SW 1271 (cell line): ENCODE measurements around the gene WRNIP1.

ENCODE experiments used
- DNase-seq, 2 experiments: peaks; one replicate each; lab custom pipeline; 2025; lab: John Stamatoyannopoulos, UW

Gene WRNIP1

GRCh38 chr6:2763345-2763841 is 1.8 kb upstream of the WRNIP1 start:
- peak in 1 of 2 experiments; percentile 55 for DNase-seq

- DNase-seq: peak in 1 of 2 experiments; percentile 55
These were observed 1.2 kb upstream of the WRNIP1 start for GRCh38 chr6:2763876-2764540.

DNA sequence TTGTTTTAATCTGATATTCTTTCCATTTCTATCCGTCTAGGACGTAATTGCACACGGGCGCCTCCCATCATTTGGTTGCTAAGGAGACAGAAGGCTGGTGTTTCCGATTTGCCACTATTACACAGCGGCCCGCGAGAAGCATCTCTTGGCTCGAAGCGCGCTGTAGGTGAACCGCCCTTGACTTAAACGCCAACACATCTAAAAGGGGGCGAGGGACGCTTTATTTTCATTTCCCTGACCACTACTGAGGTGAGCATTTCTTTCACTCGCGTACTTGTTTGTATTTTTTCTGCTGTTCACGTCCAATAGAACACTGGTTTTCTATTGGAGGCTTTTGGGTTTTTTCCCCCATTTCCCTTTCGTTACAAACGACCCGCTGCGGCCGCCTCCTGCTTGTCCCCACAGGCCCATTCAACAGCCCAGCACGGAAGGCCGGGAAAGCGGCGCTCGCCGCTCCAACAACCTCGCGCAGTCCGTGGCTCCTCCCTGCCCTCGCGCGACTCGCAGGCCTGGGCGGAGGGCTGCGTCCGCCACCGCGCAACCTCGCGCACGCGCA is 505 bp upstream of the WRNIP1 start:
- DNase-seq: peak; percentile 50 to 79

DNA sequence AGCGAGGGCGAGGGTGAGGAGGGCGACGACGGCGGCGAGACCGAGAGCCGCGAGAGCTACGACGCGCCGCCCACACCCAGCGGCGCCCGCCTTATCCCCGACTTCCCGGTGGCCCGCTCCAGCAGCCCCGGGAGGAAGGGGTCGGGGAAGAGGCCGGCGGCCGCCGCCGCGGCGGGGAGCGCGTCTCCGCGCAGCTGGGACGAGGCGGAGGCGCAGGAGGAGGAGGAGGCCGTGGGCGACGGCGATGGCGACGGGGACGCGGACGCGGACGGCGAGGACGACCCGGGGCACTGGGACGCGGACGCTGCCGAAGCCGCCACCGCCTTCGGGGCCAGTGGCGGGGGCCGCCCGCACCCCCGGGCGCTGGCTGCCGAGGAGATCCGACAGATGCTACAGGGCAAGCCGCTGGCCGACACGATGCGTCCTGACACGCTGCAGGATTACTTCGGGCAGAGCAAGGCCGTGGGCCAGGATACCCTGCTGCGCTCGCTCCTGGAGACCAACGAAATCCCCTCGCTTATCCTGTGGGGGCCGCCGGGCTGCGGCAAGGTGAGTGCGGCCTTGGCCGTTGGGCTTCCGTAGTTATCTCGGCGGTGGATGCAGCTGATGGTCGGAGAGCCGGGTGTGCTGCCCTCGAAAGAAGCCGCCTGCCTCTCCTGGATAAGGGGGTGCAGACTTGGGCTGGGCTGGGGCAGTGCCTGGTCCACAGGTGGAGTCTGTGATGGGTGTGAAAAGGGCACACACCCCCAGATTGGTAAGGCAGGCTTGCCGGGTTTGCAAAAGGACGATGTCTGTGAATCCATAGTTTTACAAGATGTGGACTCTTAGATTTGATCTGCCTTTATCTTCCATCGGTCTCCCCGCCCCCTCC is 938 bp downstream of the WRNIP1 start:
- DNase-seq: peak in 1 of 2 experiments; percentile 37

- peak in 1 of 2 experiments; percentile 37 for DNase-seq
These were observed 1.8 kb downstream of the WRNIP1 start for GRCh38 chr6:2766767-2767656.

- no peak for DNase-seq
These were observed 2.7 kb downstream of the WRNIP1 start for GRCh38 chr6:2767657-2768524.

- no peak for DNase-seq
These were observed 3.5 kb downstream of the WRNIP1 start for GRCh38 chr6:2768696-2769095.

DNA sequence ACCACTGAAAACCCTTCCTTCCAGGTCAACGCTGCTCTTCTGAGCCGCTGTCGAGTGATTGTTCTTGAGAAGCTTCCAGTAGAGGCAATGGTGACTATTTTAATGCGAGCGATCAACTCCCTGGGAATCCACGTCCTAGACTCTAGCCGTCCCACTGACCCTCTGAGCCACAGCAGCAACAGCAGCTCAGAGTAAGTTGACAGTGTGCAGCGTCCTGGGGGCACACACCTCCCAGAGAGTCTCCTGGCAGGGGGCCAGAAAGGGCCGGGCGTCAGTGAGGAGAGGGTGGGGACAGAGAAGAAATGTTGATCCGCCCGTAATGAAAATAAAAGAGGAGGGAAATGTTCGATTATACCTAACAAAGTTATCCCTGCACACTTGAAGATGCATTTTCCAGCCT is 5.0 kb downstream of the WRNIP1 start:
- DNase-seq: no peak

GRCh38 chr6:2771079-2771478 is 5.9 kb downstream of the WRNIP1 start:
- no peak for DNase-seq

GRCh38 chr6:2772840-2773239 is 7.6 kb downstream of the WRNIP1 start:
- DNase-seq: no peak

GRCh38 chr6:2773449-2773848 is 8.3 kb downstream of the WRNIP1 start:
- no peak for DNase-seq

- DNase-seq: no peak
These were observed 9.8 kb downstream of the WRNIP1 start for GRCh38 chr6:2775003-2775402.

DNA sequence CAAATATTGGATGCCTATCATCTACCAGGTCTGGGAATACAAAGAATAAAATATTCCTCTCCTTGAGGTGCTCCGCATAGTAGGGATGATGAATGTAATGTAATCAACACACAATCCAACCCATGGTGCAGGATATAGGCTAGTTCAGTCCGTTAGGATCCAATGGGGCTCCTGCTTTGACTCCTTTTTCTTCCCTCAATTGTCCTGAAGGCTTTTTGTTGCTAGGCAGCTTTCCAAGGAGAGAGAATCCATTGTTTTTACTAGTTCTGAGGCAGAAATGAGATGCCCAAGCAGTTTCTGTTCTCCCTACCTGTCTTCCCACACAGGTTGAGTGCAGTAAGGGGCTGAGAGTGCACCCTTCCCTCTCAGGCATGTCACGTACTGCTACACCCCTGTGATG is 12.1 kb downstream of the WRNIP1 start:
- no peak for DNase-seq

DNA sequence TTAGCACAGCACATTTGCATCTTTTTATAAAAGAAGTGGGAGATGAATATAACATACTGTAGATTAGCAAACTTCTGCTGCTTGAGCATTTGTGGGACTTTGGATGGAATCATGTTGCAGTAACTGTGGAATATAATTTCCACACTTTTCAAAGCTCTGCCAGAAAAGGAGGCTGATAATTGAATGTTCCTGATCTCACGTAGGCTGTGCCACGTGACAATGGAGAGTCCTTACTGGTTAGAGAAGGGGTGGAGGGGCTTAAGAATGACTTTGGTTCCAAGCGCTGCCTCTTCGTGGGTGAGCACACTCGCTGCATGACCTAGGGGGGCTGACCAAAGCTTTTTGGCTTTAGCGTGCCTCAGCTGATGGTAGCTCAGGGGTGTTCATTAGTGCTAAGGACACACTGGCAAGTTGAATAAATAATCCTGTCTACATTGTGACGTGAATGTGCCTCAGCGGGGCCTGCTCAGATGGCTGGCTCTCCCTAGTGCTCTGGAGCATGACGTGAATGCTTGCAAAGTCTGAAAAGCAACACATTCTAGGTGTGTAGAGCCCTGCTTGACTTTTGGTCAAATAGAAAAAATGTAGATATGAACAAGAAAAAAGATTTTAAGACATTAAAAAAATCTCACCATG is 15.0 kb downstream of the WRNIP1 start:
- DNase-seq: no peak

DNA sequence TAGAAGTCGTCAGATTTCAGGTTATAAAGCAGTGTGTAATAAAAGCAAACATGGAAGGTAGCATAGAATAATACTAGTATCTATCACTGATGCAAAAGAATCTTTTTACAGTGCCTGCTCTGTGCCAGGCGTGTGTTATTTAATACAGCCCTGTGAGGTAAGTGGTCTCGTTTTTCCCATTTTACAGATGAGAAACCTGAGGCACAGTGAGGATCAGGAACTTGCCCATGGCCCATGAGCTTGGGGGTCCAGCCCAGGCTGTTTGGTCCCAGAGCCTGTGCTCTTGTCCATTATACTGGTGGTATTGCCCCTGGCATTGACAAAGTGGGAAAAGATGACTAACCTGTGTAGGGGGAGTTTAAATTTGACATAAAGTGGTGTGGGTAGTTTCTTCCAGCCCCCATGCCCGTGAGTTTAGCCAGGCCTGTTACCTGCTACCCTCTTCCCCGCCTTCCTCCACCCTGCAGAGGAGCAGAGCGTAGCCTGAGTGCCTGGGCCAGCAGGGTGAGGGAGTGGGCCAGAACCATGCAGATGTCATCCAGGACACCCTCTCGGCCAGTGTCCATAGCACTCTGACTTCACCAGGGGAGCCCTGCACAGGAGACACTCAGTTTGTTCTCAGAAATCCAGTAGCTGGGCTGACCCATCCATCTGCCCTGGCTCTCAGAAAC is 16.6 kb downstream of the WRNIP1 start:
- DNase-seq: no peak

- no peak for DNase-seq
These were observed 17.1 kb downstream of the WRNIP1 start for GRCh38 chr6:2782356-2782708.

DNA sequence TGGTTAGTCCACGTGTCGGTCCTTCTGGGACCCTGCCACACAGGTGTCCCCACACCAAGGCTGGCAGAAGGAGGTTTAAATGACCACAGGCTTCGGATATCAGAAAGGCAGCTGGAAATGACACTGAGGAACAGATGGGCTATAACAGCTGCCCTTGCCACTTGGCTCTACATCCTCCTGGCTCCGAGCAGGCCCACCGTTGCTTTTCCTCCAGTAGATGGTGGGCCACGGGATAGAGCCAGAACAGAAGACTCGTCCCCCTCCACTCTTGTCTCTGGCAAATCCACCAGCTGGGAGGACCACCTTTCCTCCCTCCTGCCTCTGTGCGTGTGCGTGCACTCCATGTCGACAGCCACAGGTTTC is 17.6 kb downstream of the WRNIP1 start:
- no peak for DNase-seq

DNA sequence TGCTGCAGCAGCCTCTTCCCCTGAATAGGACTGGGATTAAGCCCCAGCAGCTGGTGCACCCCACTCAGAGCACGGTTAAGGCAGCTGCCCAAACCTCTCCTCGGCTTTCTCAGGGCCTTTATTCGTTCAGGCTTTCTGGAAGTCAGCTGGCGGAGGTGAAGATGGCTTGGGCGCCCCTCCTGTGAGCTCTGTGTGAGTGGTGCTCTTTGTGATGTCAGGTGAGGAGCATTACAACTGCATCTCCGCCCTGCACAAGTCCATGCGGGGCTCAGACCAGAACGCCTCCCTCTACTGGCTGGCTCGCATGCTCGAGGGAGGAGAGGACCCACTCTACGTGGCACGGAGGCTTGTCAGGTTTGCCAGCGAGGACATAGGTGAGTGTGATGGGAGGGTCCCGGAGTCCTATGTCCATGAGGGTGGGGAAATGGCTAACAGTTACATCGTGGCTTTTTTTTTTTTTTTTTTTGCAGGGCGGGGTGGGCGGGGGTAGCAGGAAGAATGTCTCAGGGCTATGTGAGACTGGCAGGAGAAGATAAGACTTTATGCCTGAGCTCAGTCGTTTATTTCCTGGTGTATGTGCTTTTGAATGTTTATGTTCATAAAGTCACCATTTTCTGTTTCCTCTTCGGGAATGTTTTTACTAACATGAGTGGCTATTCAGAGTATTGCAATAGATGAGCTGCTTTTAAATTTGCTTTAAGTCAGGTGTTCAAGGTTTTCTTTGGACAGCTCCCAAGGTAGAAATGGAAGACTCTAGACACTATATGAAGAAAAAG is 18.2 kb downstream of the WRNIP1 start:
- DNase-seq: no peak

- DNase-seq: no peak
These were observed 18.9 kb downstream of the WRNIP1 start for GRCh38 chr6:2784061-2784460.
